Measurements from ENCODE around the gene EIF2S2. TPM values are rescaled to one million over a fixed set of nuclear protein-coding genes. Genes with fewer than 3 reads are reported as not detected.

EIF2S2 gene
- total RNA-seq, 4 donors from 2014 or later, result 32.8 to 43.1 (median 41.0) TPM

DNA sequence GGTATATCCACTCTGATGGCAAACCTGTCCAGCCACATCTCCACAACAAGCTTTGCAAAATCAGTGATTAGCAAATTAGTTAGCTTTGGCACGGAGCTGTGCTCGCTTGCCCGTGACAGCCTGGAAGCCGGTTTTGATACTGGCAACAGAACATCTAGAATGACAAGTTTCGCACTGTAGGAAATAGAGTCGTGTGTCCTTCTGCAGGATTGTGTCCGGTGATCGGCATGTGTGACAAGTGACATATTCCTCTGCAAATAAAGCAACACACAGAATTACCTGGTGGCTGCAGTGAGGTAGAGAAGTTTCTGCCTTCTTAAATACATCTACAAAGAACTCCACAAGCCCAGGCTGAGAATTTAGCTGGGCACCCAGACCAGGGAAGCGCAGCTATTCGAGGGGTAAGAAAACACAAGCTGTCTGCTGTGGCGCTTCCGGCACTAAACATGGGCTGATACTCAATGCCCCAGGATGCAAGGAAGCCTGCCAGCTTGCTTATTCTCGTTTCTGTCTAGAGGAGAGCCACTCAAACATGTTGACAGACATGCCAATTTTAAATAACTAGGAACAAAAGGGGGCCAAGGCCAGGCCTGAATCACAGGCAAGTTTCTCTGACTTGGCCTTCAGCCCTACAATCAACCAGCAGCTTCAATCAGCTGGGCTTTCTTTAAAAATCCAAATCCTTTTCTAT is 22.2 kb downstream of the EIF2S2 start:
- H3K4me3 ChIP-seq, result no peak overlapping the region
- H3K27me3 ChIP-seq, result no peaks in the 10 kb centered on the region
- no peak for DNase-seq (ENCODE audit: low spot score in 2 of 2)
- no peak overlapping the region for H3K27ac ChIP-seq
- H3K9me3 ChIP-seq, result no peaks in the 10 kb centered on the region
- WGBS, 2 donors, result 88 to 91% methylated on average over 13 of the region's 13 CpGs
- TF ChIP-seq EP300 (IDR thresholded peaks at IDR 0.05), result no peak
- no peak for TF ChIP-seq POLR2A (IDR thresholded peaks at IDR 0.05)
- no peak for TF ChIP-seq CTCF (IDR thresholded peaks at IDR 0.05)
- H3K36me3 ChIP-seq, result peaks cover 0 to 100% (median 15%) of the 10 kb centered on the region in 3 donors
- H3K4me1 ChIP-seq, result no peaks in the 10 kb centered on the region

DNA sequence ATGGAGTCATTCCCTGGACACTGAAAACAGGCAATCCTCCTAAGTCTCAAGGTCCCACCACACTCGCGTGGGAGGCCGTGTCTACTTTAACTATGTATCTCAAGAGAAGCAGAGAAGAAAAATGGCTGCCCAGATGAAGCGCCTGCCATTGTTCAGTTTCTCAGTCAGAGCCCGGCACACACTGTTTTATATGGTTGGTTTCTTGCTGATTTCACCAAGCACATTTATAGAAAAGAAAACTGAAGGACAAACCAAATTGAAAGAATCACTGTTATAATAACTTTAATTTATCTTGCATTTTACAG is 22.9 kb downstream of the EIF2S2 start:
- Histone ChIP-seq H3K9me3 (no peaks in the 10 kb centered on the region), H3K27ac (no peak overlapping the region)
- WGBS, 2 donors, result 81 to 90% methylated on average over 3 of the region's 5 CpGs

GRCh38 chr20:34088305-34089174 is 23.5 kb downstream of the EIF2S2 start:
- Histone ChIP-seq H3K36me3 (peaks cover 0 to 96% (median 15%) of the 10 kb centered on the region in 3 donors), H3K4me1 (peaks cover 0 to 6% (median 0%) of the 10 kb centered on the region in 4 donors), H3K4me3 (no peak overlapping the region), H3K27ac (no peak overlapping the region), H3K27me3 (no peaks in the 10 kb centered on the region), H3K9me3 (no peaks in the 10 kb centered on the region)
- WGBS, 2 donors, result 82 to 85% methylated on average over 15 of the region's 15 CpGs
- TF ChIP-seq POLR2A (IDR thresholded peaks at IDR 0.05) (no peak), CTCF (IDR thresholded peaks at IDR 0.05) (no peak), EP300 (IDR thresholded peaks at IDR 0.05) (no peak)
- no peak for DNase-seq (ENCODE audit: low spot score in 2 of 2)

More for the DNA sequence above, 22.9 kb downstream of the EIF2S2 start:
- peaks cover 0 to 100% (median 15%) of the 10 kb centered on the region in 3 donors for H3K36me3 ChIP-seq
- no peak for DNase-seq (ENCODE audit: low spot score in 2 of 2)
- peaks cover 0 to under 1% (median 0%) of the 10 kb centered on the region in 4 donors for H3K4me1 ChIP-seq
- TF ChIP-seq CTCF (IDR thresholded peaks at IDR 0.05) (no peak), POLR2A (IDR thresholded peaks at IDR 0.05) (no peak), EP300 (IDR thresholded peaks at IDR 0.05) (no peak)
- no peak overlapping the region for H3K4me3 ChIP-seq
- no peaks in the 10 kb centered on the region for H3K27me3 ChIP-seq

DNA sequence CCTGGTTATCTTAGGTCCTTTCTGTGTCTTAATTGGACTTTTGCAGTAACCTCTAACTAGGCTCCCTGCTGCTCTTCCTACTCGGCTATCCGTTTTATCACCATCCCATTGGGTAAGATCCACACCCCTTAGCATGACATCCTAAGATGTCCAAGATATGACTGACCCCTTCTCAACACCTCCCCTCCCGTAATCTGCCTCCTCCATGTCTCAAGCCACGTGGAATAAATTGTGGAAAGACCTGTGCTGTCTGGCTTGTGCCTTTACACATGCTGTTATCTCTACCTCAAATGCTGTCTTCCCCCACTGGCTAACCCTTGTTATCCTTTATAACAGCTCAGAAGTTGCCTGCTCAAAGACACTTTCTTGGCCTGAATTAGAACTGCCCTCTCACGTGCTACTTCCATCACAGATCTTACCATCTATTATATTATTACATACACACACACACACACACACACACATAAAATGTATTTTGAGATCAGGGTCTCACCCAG is 26.5 kb downstream of the EIF2S2 start:
- no peaks in the 10 kb centered on the region for H3K27me3 ChIP-seq
- H3K4me1 ChIP-seq, result peaks cover 0 to 22% (median 0%) of the 10 kb centered on the region in 4 donors
- H3K36me3 ChIP-seq, result peaks cover 0 to 92% (median 10%) of the 10 kb centered on the region in 3 donors
- H3K4me3 ChIP-seq, result no peak overlapping the region
- no peak overlapping the region for H3K27ac ChIP-seq
- WGBS, 2 donors, result 80 to 86% methylated on average over 5 of the region's 5 CpGs
- DNase-seq (ENCODE audit: low spot score in 2 of 2), result no peak
- TF ChIP-seq POLR2A (IDR thresholded peaks at IDR 0.05) (no peak), EP300 (IDR thresholded peaks at IDR 0.05) (no peak), CTCF (IDR thresholded peaks at IDR 0.05) (no peak)
- no peaks in the 10 kb centered on the region for H3K9me3 ChIP-seq

Data from tibial nerve (tissue), 4 donors.